H1 (cell line): ENCODE results near the gene PPM1L. TPM values are rescaled to one million over a fixed set of nuclear protein-coding genes. Genes with fewer than 3 reads are reported as not detected.

Experiments
- SP4 ChIP-seq: IDR thresholded peaks from 2 replicates; pipeline ENCODE4 v1.6.1; 2012; ENCODE audit warnings: low read length, inconsistent platforms
- polyA plus RNA-seq, 7 experiments: library from polyadenylated mRNA; depleted of rRNA in 3 of 7; stranded (reverse) in 5 of 7; unstranded in 2 of 7; fragments of >200 nt in 5 of 7; fragments of 200-250 nt in 2 of 7; gene quantifications; 1 replicate in 5 of 7; 2 replicates in 1 of 7; 4 replicates in 1 of 7; pipeline versions ENCODE4 v1.2.1 to v1.2.3, GENCODE V29; 2011 to 2013; ENCODE audit warnings: missing spikeins in 2 of 7, mixed read lengths in 2 of 7
- total RNA-seq: library from RNA; stranded (reverse); fragmentation: NEBNext Ultra II Directional; extraction: Animal tissue kit (Norgen Biotek cat#: 25700); gene quantifications from 2 replicates; pipeline ENCODE4 v1.2.1, GENCODE V29; 2021

PPM1L gene
- total and polyA plus RNA-seq, 2 of the 8 experiments (the other 6 are each of a cell fraction or from before 2014, with no cell fraction given) = 2.8 to 18.1 TPM

DNA sequence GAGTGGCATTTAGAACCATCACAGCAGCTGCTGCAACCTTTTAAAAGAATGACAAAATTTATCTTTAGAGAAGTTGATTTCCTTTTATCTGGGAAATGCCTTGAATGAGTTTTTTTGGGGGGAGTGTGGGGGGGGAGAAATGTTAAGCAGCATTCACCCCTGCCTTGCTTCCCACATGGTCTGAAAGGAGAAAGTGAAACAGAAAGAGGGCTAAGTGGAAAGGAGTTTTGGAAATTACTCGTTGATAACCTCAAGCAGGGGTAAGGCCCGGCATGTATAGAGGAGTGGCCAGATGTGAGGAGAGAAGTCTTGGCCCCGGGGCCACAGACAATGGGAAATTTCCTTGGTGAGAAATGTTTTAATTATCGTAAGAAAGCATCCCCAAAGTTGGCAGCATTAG is 325.6 kb downstream of the PPM1L start (continued):
- no peak for TF ChIP-seq SP4
